Measurements from ENCODE around the gene SPTBN1.

SPTBN1 gene

GRCh38 chr2:54558188-54559005 is 102.3 kb downstream of the SPTBN1 start:
- no peak for DNase-seq

GRCh38 chr2:54559006-54559445 is 102.9 kb downstream of the SPTBN1 start:
- no peak for DNase-seq

- DNase-seq, result no peak
Measured at GRCh38 chr2:54559593-54560145, 103.5 kb downstream of the SPTBN1 start.

- DNase-seq, result no peak
Measured at GRCh38 chr2:54560146-54560881, 104.2 kb downstream of the SPTBN1 start.

- no peak for DNase-seq
Measured at GRCh38 chr2:54561010-54561409, 104.9 kb downstream of the SPTBN1 start.

- DNase-seq, result no peak
Measured at GRCh38 chr2:54564439-54564838, 108.3 kb downstream of the SPTBN1 start.

GRCh38 chr2:54565551-54565950 is 109.4 kb downstream of the SPTBN1 start:
- DNase-seq, result no peak

GRCh38 chr2:54566896-54567295 is 110.8 kb downstream of the SPTBN1 start:
- no peak for DNase-seq

GRCh38 chr2:54568876-54569321 is 112.8 kb downstream of the SPTBN1 start:
- DNase-seq, result no peak

GRCh38 chr2:54569745-54570301 is 113.7 kb downstream of the SPTBN1 start:
- DNase-seq, result no peak

- no peak for DNase-seq
Measured at GRCh38 chr2:54570321-54570855, 114.3 kb downstream of the SPTBN1 start.

- peak; percentile 76 for DNase-seq
Measured at GRCh38 chr2:54570925-54571694, 115.0 kb downstream of the SPTBN1 start.

- no peak for DNase-seq
Measured at GRCh38 chr2:54572262-54572635, 116.1 kb downstream of the SPTBN1 start.

- no peak for DNase-seq
Measured at GRCh38 chr2:54572636-54573536, 116.8 kb downstream of the SPTBN1 start.

- DNase-seq, result no peak
Measured at GRCh38 chr2:54573537-54573919, 117.4 kb downstream of the SPTBN1 start.

GRCh38 chr2:54574107-54574859 is 118.2 kb downstream of the SPTBN1 start:
- DNase-seq, result no peak

- no peak for DNase-seq
Measured at GRCh38 chr2:54574860-54575247, 118.7 kb downstream of the SPTBN1 start.

- no peak for DNase-seq
Measured at GRCh38 chr2:54575379-54575888, 119.3 kb downstream of the SPTBN1 start.

GRCh38 chr2:54577035-54577434 is 120.9 kb downstream of the SPTBN1 start:
- no peak for DNase-seq

GRCh38 chr2:54577944-54578647 is 122.0 kb downstream of the SPTBN1 start:
- no peak for DNase-seq

Data from NCI-H1048 (cell line).